ENCODE measurements around the gene NHLRC4. TPM values are rescaled to one million over a fixed set of nuclear protein-coding genes. Genes with fewer than 3 reads are reported as not detected.

The NHLRC4 gene
- total RNA-seq, 1 experiment from 2014 or later, result 3.7 TPM

- H4K20me1 ChIP-seq (ENCODE audit: insufficient read depth, low read depth, low read length), result peaks cover 23% of the 10 kb centered on the region
- peaks cover 25% of the 10 kb centered on the region for H3K4me1 ChIP-seq (ENCODE audit: low read length)
Measured at GRCh38 chr16:528111-529011, 38.4 kb upstream of the NHLRC4 start.

GRCh38 chr16:529012-529575, 37.7 kb upstream of the NHLRC4 start:
- H3K27ac ChIP-seq (ENCODE audit: low read length), result peak overlapping the region; percentile 57
- H3K4me3 ChIP-seq (ENCODE audit: low read length), result peak overlapping the region; percentile 91
- no peaks in the 10 kb centered on the region for H3K36me3 ChIP-seq (ENCODE audit: insufficient read depth, low read length)
- peaks cover 66% of the 10 kb centered on the region for H3K79me2 ChIP-seq (ENCODE audit: low read length)
- no peaks in the 10 kb centered on the region for H3K27me3 ChIP-seq (ENCODE audit: low read length)
- peak overlapping the region; percentile 82 for H3K4me2 ChIP-seq (ENCODE audit: low read depth, low read length, poor library complexity, severe bottlenecking)
- H2AFZ ChIP-seq (ENCODE audit: low read length), result no peak overlapping the region
- no peaks in the 10 kb centered on the region for H3K9me2 ChIP-seq (replicated peaks; ENCODE audit: insufficient read depth, low read length)
- peak overlapping the region; percentile 92 for H3K9ac ChIP-seq (ENCODE audit: low read length)
- H4K20me1 ChIP-seq (ENCODE audit: insufficient read depth, low read depth, low read length), result peaks cover 26% of the 10 kb centered on the region
- H3K4me1 ChIP-seq (ENCODE audit: low read length), result peaks cover 25% of the 10 kb centered on the region
- H3K9me3 ChIP-seq (ENCODE audit: low read length), result no peaks in the 10 kb centered on the region
- peak; percentile 57 for DNase-seq

More at GRCh38 chr16:528111-529011, 38.4 kb upstream of the NHLRC4 start:
- Histone ChIP-seq H3K4me3 (ENCODE audit: low read length) (peak overlapping the region; percentile 91), H3K79me2 (ENCODE audit: low read length) (peaks cover 59% of the 10 kb centered on the region), H3K27ac (ENCODE audit: low read length) (peak overlapping the region; percentile 57), H3K9ac (ENCODE audit: low read length) (peak overlapping the region; percentile 92), H3K9me2 (replicated peaks; ENCODE audit: insufficient read depth, low read length) (no peaks in the 10 kb centered on the region), H3K27me3 (ENCODE audit: low read length) (no peaks in the 10 kb centered on the region), H3K36me3 (ENCODE audit: insufficient read depth, low read length) (no peaks in the 10 kb centered on the region), H2AFZ (ENCODE audit: low read length) (no peak overlapping the region), H3K4me2 (ENCODE audit: low read depth, low read length, poor library complexity, severe bottlenecking) (peak overlapping the region; percentile 82), H3K9me3 (ENCODE audit: low read length) (no peaks in the 10 kb centered on the region)
- peak; percentile 69 for DNase-seq

GRCh38 chr16:530111-530817, 36.5 kb upstream of the NHLRC4 start:
- H3K4me2 ChIP-seq (ENCODE audit: low read depth, low read length, poor library complexity, severe bottlenecking), result no peak overlapping the region
- DNase-seq, result no peak

GRCh38 chr16:531494-532125, 35.2 kb upstream of the NHLRC4 start:
- H3K27ac ChIP-seq (ENCODE audit: low read length), result no peak overlapping the region
- no peaks in the 10 kb centered on the region for H3K27me3 ChIP-seq (ENCODE audit: low read length)
- H3K9me2 ChIP-seq (replicated peaks; ENCODE audit: insufficient read depth, low read length), result no peaks in the 10 kb centered on the region
- no peak overlapping the region for H3K9ac ChIP-seq (ENCODE audit: low read length)
- no peaks in the 10 kb centered on the region for H3K36me3 ChIP-seq (ENCODE audit: insufficient read depth, low read length)
- peaks cover 12% of the 10 kb centered on the region for H3K4me1 ChIP-seq (ENCODE audit: low read length)
- no peak for DNase-seq
- H3K79me2 ChIP-seq (ENCODE audit: low read length), result peaks cover 73% of the 10 kb centered on the region
- no peak overlapping the region for H2AFZ ChIP-seq (ENCODE audit: low read length)
- H3K4me2 ChIP-seq (ENCODE audit: low read depth, low read length, poor library complexity, severe bottlenecking), result no peak overlapping the region
- no peak overlapping the region for H3K4me3 ChIP-seq (ENCODE audit: low read length)
- H3K9me3 ChIP-seq (ENCODE audit: low read length), result no peaks in the 10 kb centered on the region
- peaks cover 26% of the 10 kb centered on the region for H4K20me1 ChIP-seq (ENCODE audit: insufficient read depth, low read depth, low read length)

More at GRCh38 chr16:530111-530817, 36.5 kb upstream of the NHLRC4 start:
- Histone ChIP-seq H3K9ac (ENCODE audit: low read length) (no peak overlapping the region), H3K36me3 (ENCODE audit: insufficient read depth, low read length) (no peaks in the 10 kb centered on the region), H3K79me2 (ENCODE audit: low read length) (peaks cover 78% of the 10 kb centered on the region), H3K9me2 (replicated peaks; ENCODE audit: insufficient read depth, low read length) (no peaks in the 10 kb centered on the region), H4K20me1 (ENCODE audit: insufficient read depth, low read depth, low read length) (peaks cover 26% of the 10 kb centered on the region), H3K27me3 (ENCODE audit: low read length) (no peaks in the 10 kb centered on the region), H3K4me3 (ENCODE audit: low read length) (no peak overlapping the region), H3K27ac (ENCODE audit: low read length) (no peak overlapping the region), H3K9me3 (ENCODE audit: low read length) (no peaks in the 10 kb centered on the region), H2AFZ (ENCODE audit: low read length) (no peak overlapping the region), H3K4me1 (ENCODE audit: low read length) (peaks cover 25% of the 10 kb centered on the region)

GRCh38 chr16:533391-534123, 33.2 kb upstream of the NHLRC4 start:
- Histone ChIP-seq H3K9me2 (replicated peaks; ENCODE audit: insufficient read depth, low read length) (no peaks in the 10 kb centered on the region), H4K20me1 (ENCODE audit: insufficient read depth, low read depth, low read length) (peaks cover 26% of the 10 kb centered on the region), H3K36me3 (ENCODE audit: insufficient read depth, low read length) (no peaks in the 10 kb centered on the region; the same call in 1 of the 2 replicates), H3K9me3 (ENCODE audit: low read length) (no peaks in the 10 kb centered on the region), H3K9ac (ENCODE audit: low read length) (no peak overlapping the region), H3K4me2 (ENCODE audit: low read depth, low read length, poor library complexity, severe bottlenecking) (no peak overlapping the region), H3K4me1 (ENCODE audit: low read length) (peaks cover 9% of the 10 kb centered on the region), H3K4me3 (ENCODE audit: low read length) (no peak overlapping the region), H2AFZ (ENCODE audit: low read length) (no peak overlapping the region), H3K27me3 (ENCODE audit: low read length) (no peaks in the 10 kb centered on the region), H3K79me2 (ENCODE audit: low read length) (peaks cover 76% of the 10 kb centered on the region), H3K27ac (ENCODE audit: low read length) (no peak overlapping the region)
- DNase-seq, result no peak

GRCh38 chr16:534135-534534, 32.7 kb upstream of the NHLRC4 start:
- H3K9me2 ChIP-seq (replicated peaks; ENCODE audit: insufficient read depth, low read length), result no peaks in the 10 kb centered on the region
- H3K27ac ChIP-seq (ENCODE audit: low read length), result no peak overlapping the region
- H2AFZ ChIP-seq (ENCODE audit: low read length), result no peak overlapping the region
- H3K36me3 ChIP-seq (ENCODE audit: insufficient read depth, low read length), result peaks cover 2% of the 10 kb centered on the region
- no peak for DNase-seq
- H3K9me3 ChIP-seq (ENCODE audit: low read length), result no peaks in the 10 kb centered on the region
- no peak overlapping the region for H3K4me2 ChIP-seq (ENCODE audit: low read depth, low read length, poor library complexity, severe bottlenecking)
- H3K4me1 ChIP-seq (ENCODE audit: low read length), result peaks cover 6% of the 10 kb centered on the region
- H3K27me3 ChIP-seq (ENCODE audit: low read length), result no peaks in the 10 kb centered on the region
- H3K4me3 ChIP-seq (ENCODE audit: low read length), result no peak overlapping the region
- no peak overlapping the region for H3K9ac ChIP-seq (ENCODE audit: low read length)
- peaks cover 24% of the 10 kb centered on the region for H4K20me1 ChIP-seq (ENCODE audit: insufficient read depth, low read depth, low read length)
- peaks cover 73% of the 10 kb centered on the region for H3K79me2 ChIP-seq (ENCODE audit: low read length)

GRCh38 chr16:534856-535445, 31.9 kb upstream of the NHLRC4 start:
- Histone ChIP-seq H3K4me2 (ENCODE audit: low read depth, low read length, poor library complexity, severe bottlenecking) (no peak overlapping the region), H2AFZ (ENCODE audit: low read length) (no peak overlapping the region), H4K20me1 (ENCODE audit: insufficient read depth, low read depth, low read length) (peaks cover 16% of the 10 kb centered on the region), H3K27ac (ENCODE audit: low read length) (no peak overlapping the region), H3K4me3 (ENCODE audit: low read length) (no peak overlapping the region), H3K36me3 (ENCODE audit: insufficient read depth, low read length) (peaks cover 3% of the 10 kb centered on the region), H3K9me3 (ENCODE audit: low read length) (no peaks in the 10 kb centered on the region), H3K9me2 (replicated peaks; ENCODE audit: insufficient read depth, low read length) (no peaks in the 10 kb centered on the region), H3K4me1 (ENCODE audit: low read length) (no peaks in the 10 kb centered on the region), H3K9ac (ENCODE audit: low read length) (no peak overlapping the region), H3K79me2 (ENCODE audit: low read length) (peaks cover 73% of the 10 kb centered on the region), H3K27me3 (ENCODE audit: low read length) (no peaks in the 10 kb centered on the region)
- DNase-seq, result no peak

Measured in Karpas-422 (cell line).